Mammary epithelial cell (primary cell): ENCODE data around the gene INS.

Source experiments
- CTCF ChIP-seq, 2 donors: IDR thresholded peaks in 1 of 2; conservative IDR thresholded peaks in 1 of 2; 2 replicates each; pipeline ENCODE4 v1.5.1; 2011 to 2012; ENCODE audit warnings: inconsistent platforms in 2 of 2, low read length in 2 of 2, mild to moderate bottlenecking in 2 of 2, control low read depth in 1 of 2, low read depth in 1 of 2; ENCODE audit not compliant: insufficient read depth in 1 of 2; ENCODE audit errors: extremely low read depth in 1 of 2
- EZH2 ChIP-seq: IDR thresholded peaks from 2 replicates; pipeline ENCODE4 v1.6.1; 2012; ENCODE audit warnings: low read length, inconsistent platforms, borderline replicate concordance

GRCh38 chr11:2208691-2209369 is 47.8 kb upstream of the INS start:
- TF ChIP-seq CTCF (conservative IDR thresholded peaks at IDR 0.05 in 1 of 2, IDR thresholded peaks at IDR 0.05 in 1 of 2; ENCODE audit: extremely low read depth in 1 of 2, insufficient read depth in 1 of 2, low read depth in 1 of 2, low read length in 2 of 2) (peak in 1 of 2 donors; percentile 41), EZH2 (no peak)
